Bronchial epithelial cell (primary cell): ENCODE results near the gene TAC4. TPM values are rescaled to one million over a fixed set of nuclear protein-coding genes. Genes with fewer than 3 reads are reported as not detected.

Experiments used
- DNase-seq: peaks from one replicate; pipeline ENCODE4 v3.0.0-alpha.2; 2010; ENCODE audit warnings: low read depth
- FAIRE-seq: peaks from 2 replicates; lab custom pipeline; 2011; peaks lifted over from hg19 to GRCh38; lab: Jason Lieb, UNC
- H3K27me3 ChIP-seq: 2 replicates; pipeline ENCODE4 v1.5.1; 2011; ENCODE audit warnings: low read length; ENCODE audit not compliant: control insufficient read depth, insufficient read depth
- H3K36me3 ChIP-seq: 2 replicates; pipeline ENCODE4 v1.5.1; 2011; ENCODE audit warnings: low read length; ENCODE audit not compliant: control insufficient read depth, insufficient read depth
- H3K4me3 ChIP-seq: 2 replicates; pipeline ENCODE4 v1.5.1; 2011; ENCODE audit warnings: mild to moderate bottlenecking, low read depth, low read length, control low read depth
- CTCF ChIP-seq: IDR thresholded peaks from 2 replicates; pipeline ENCODE4 v1.5.1; 2011; ENCODE audit warnings: mild to moderate bottlenecking, moderate library complexity, low read length, control low read depth, inconsistent platforms; ENCODE audit not compliant: insufficient read depth, severe bottlenecking
- total RNA-seq: library from RNA; depleted of rRNA; stranded (reverse); fragments of >200 nt; gene quantifications from 2 replicates; pipeline ENCODE4 v1.2.1, GENCODE V29; 2014

Gene TAC4
- total RNA-seq, 1 donor from 2014 or later, result not detected

DNA sequence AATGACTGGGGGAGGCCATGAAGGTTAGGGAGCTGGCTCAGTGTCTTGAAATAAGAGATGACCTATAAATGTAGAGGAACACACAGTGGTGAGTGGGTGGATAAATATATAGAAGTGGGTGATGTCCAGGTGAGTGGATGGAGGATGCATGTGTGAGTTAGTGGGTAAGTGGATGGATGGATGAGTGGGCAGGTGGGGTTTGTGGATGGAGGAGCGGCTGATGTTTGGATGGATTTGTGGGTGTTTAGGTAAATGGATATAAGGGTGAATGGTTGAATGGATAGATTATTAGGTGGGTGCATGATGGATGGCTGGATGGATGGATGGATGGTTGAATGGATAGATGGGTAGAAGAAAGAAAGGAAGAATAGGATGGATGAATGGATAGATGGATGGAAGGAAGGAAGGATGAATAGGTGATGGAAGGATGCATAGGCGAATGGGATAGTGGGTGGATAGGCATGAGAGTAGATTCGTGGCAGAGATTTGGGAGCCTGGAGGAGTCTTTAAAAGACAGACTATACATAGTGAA lies 19.1 kb upstream of the TAC4 start:
- DNase-seq, result no peak

GRCh38 chr17:49866019-49866380 lies 18.1 kb upstream of the TAC4 start:
- DNase-seq (no peak), FAIRE-seq (no peak)
- Histone ChIP-seq H3K36me3 (no peaks in the 10 kb centered on the region), H3K27me3 (peaks cover 3% of the 10 kb centered on the region), H3K4me3 (no peak overlapping the region)
- no peak for TF ChIP-seq CTCF

More for the DNA sequence above, 19.1 kb upstream of the TAC4 start:
- no peaks in the 10 kb centered on the region for H3K36me3 ChIP-seq
- no peak overlapping the region for H3K4me3 ChIP-seq
- no peak for FAIRE-seq
- no peak for TF ChIP-seq CTCF
- H3K27me3 ChIP-seq, result peaks cover 3% of the 10 kb centered on the region

- no peak for TF ChIP-seq CTCF
- no peaks in the 10 kb centered on the region for H3K36me3 ChIP-seq
- H3K4me3 ChIP-seq, result no peak overlapping the region
- DNase-seq, result no peak
- peaks cover 2% of the 10 kb centered on the region for H3K27me3 ChIP-seq
- no peak for FAIRE-seq
These were observed 15.0 kb upstream of the TAC4 start for GRCh38 chr17:49862781-49863331.

- TF ChIP-seq CTCF, result peak; percentile 76
These were observed 13.4 kb upstream of the TAC4 start for GRCh38 chr17:49861150-49861884.

DNA sequence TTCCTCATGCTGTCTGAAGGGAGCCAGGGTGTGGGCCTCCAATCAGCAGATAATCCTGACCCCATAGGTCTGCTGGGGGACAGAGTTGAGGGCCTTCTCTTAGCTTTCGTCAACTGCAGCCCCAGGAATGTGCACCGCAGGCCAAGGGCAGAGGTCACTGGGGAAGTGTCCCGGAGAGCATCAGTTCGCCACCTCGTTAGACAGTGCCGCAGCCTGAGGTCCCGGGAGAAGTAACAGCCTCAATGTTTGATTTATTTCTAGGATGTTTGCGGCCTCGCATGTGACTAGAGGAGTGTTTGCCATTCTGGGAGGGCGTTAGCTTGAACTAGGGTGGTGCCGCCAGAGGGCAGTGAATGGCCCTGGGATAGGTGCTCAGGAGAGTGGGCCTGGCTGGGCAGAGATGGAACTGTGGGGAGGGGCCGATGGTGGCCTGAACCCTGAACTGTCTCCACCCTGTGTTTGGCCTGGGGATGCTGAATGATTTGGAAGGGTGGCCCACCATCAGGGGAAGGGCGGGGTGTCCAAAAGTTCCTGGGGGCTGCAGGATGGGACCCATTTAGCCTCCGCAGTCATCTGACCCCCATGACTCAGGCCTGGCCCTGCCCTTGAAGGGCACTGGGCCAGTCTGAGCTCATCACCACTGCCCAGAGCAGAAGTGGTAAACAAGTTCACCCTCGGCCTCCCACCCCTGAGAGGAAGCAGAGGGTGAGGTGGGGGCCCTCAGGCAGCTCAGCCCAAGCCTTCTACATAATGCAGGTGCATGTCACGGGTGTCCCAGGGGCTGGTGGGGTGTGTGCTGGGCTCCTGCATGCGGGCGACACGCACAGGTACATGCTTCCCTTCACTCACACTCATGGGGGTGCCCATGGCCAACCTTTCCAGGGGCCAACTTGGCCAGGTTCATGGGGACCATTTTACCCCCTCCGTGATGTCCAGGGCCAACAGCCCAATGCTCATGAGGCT lies 12.4 kb upstream of the TAC4 start:
- Histone ChIP-seq H3K4me3 (no peak overlapping the region), H3K27me3 (peaks cover 2% of the 10 kb centered on the region), H3K36me3 (no peaks in the 10 kb centered on the region)
- peak; percentile 26 for TF ChIP-seq CTCF
- no peak for FAIRE-seq
- DNase-seq, result no peak

More at GRCh38 chr17:49861150-49861884, 13.4 kb upstream of the TAC4 start:
- Histone ChIP-seq H3K4me3 (no peak overlapping the region), H3K27me3 (peaks cover 2% of the 10 kb centered on the region), H3K36me3 (no peaks in the 10 kb centered on the region)
- FAIRE-seq (no peak), DNase-seq (peak; percentile 30)
